NCI-H1092 (cell line): ENCODE measurements around the gene RIMS3.
"Not testable (repeated sequence)": the region's sequence is repeated elsewhere in the genome, so short reads cannot be mapped to it uniquely, and the experiment has no call there.

Experiments
- DNase-seq: peaks from one replicate; lab custom pipeline; 2025; lab: John Stamatoyannopoulos, UW

The RIMS3 gene

DNA sequence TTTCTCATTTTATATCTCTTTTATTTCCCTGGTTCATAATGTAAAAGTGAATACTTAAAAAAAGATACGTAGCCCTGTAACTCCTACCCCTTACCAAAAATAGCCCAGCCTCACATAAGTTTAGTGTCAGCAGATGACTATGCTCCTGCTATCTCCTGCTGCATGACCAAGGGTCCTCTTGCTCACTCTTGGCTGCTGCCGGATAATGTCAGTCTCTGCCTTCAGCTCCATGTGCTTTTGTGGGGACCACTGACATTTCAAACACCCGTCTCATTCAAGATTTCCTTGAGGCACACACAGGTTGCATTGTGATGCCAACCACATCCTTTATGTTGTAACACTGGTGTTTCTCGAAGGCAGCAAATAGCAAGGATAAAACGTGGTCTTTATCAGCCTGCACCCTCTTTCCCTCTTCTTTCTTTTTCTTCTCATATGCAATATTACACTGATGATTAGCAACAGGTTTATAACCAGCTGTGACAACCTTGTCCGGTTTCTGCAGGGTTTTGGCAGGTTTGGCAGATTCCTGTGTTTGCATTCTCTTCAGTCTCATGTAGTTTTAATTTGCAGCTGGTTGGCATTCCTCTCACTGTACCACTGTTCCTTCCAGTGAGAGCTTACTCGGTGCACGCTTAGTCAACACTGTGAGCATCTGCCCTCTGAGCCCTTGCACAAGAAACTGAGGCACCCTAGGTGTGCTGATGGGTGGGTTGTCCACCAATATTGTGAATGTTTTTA lies 71.9 kb downstream of the RIMS3 start:
- DNase-seq: no peak

DNA sequence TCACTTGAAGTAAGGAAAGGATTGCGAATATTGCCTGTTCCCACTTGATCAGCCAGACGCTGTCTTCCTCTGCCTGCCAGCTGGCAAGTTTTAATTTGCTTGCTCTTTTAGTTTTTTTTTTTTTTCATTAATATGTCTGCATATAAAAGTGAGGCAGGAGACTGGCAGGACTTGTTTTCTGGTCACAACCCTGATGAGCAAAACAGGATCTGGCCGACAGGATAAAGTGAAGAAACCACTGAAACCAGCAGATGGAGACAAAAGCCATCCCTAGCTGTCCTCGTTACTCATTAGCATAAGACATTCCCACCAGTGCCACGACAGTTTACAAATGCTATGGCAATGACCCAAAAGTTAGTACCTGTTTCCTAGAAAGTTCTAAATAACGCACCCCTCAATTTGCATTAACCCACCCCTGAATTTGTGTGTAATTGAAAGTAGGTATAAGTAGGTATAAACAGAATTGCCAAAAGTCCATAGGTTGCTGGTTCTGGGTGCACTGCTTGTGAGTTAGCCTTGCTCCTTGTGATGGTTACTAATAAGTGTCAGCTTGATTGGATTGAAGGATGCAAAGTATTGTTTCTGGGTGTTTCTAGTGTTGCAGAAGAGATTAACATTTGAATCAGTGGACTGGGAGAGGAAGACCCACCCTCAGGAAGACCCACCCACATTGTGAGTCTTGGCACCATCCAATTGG lies 73.2 kb downstream of the RIMS3 start:
- DNase-seq: no peak

DNA sequence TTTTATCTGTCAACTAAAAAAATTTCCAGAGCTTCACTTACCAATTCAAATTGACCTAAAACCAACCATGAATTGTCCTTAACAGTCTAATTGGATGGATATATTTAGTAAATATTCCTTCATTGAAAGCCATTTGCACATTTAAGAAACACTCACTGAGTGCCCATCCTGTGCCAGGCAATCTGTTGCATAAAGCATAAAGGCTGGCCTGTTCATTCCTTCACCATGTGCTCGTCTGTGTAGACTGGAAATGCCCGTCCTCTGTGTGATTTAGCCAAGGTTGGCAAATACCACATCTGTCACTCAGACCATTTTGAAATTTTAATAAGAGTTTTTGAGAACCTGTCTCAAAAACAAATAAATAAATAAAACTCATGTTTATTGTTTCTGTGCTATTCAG lies 76.9 kb downstream of the RIMS3 start:
- DNase-seq: no peak

DNA sequence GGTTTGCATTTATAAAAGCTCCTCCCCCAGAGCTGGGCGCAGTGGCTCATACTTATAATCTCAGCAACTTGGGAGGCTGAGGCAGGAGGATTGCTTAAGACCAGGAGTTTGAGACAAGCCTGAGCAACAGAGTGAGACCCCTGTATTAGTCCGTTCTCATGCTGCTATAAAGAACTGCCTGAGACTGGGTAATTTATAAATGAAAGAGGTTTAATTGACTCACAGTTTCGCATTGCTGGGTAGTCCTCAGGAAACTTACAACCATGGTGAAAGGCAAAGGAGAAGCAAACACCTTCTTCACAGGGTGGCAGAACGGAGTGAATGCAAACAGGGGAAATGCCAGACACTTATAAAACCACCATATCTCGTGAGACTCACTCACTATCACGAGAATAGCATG lies 81.5 kb downstream of the RIMS3 start:
- DNase-seq: no peak

DNA sequence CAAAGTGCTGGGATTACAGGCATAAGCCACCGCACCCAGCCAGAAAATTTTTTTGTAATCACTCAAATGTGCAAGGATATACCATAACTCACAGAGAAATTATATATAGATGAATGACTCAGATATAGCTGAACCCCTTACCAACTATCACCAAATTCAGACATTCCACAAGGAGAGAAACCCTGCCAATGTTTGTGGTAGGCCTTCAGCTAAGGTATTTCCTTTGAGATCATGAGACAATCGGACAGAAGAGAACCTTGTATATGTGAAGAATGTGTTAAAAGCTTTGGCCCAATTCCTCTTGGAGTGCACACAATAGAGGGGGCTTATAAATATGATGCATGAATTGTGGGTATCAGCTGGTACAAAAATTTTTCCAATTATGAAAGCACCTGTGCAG lies 83.4 kb downstream of the RIMS3 start:
- no peak for DNase-seq

DNA sequence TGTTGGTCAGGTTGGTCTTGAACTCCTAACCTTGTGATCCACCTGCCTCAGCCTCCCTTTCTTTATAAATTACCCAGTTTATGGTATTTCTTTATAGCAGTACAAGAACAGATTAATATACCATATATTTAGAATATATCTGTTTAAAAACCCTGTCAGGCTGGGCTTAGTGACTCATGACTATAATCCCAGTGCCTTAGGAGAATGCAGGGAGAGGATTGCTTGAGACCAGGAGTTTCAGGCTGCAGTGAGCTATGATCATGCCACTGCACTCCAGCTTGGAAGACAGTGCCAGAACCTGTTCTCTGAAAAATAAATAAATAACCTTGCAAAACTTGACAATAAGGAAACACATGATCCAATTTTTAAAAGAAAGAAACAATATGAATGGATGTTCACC lies 90.1 kb downstream of the RIMS3 start:
- DNase-seq: no peak

DNA sequence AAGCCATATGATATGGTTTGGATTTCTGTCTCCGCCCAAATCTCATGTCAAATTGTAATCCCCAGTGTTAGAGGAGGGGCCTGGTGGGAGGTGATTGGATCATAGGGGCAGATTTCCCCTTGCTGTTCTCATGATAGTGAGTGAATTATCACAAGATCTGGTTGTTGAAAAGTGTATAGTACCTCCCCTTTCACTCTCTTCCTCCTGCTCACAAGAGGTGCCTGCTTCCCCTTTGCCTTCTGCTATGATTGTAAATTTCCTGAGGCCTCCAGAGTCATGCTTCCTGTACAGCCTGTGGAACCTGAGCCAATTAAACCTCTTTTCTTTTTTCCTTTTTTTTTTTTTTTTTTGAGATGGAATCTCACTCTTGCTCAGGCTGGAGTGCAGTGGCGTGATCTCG lies 90.7 kb downstream of the RIMS3 start:
- not testable (repeated sequence) for DNase-seq
